ENCODE results near the gene ADGRV1.
"Not testable (repeated sequence)": the region's sequence is repeated elsewhere in the genome, so short reads cannot be mapped to it uniquely, and the experiment has no call there.

ADGRV1 gene

GRCh38 chr5:90741022-90741564 lies 182.5 kb downstream of the ADGRV1 start:
- Mint-ChIP-seq H3K4me3 (no peak overlapping the region), H3K9me3 (peaks cover 14% of the 10 kb centered on the region), H3K4me1 (no peaks in the 10 kb centered on the region), H3K27ac (no peak overlapping the region), H3K36me3 (ENCODE audit: low read depth) (peaks cover 56% of the 10 kb centered on the region), H3K27me3 (ENCODE audit: low read depth) (no peaks in the 10 kb centered on the region)
- TF ChIP-seq, protein P1, sequence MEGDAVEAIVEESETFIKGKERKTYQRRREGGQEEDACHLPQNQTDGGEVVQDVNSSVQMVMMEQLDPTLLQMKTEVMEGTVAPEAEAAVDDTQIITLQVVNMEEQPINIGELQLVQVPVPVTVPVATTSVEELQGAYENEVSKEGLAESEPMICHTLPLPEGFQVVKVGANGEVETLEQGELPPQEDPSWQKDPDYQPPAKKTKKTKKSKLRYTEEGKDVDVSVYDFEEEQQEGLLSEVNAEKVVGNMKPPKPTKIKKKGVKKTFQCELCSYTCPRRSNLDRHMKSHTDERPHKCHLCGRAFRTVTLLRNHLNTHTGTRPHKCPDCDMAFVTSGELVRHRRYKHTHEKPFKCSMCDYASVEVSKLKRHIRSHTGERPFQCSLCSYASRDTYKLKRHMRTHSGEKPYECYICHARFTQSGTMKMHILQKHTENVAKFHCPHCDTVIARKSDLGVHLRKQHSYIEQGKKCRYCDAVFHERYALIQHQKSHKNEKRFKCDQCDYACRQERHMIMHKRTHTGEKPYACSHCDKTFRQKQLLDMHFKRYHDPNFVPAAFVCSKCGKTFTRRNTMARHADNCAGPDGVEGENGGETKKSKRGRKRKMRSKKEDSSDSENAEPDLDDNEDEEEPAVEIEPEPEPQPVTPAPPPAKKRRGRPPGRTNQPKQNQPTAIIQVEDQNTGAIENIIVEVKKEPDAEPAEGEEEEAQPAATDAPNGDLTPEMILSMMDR (IDR thresholded peaks at IDR 0.05; ENCODE audit: unreplicated experiment in 3 of 3): no peak

DNA sequence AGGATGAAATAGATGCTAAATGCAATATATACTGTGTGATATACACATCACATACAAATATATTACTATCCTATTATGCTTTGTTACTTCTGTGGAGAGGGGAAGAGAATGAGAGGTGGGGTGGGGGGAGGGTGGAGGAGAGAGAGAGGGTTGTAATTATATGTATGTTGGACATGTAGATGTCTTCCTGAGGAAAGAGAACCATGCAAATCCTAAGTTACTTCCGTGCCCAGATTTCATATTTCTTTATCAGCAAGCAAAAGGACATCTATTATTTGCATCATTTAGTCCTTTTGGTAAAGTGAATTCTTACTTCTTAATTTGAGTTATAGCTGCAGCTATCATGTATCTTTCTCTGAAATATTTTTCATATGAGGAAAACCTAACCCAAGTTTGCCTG lies 187.5 kb downstream of the ADGRV1 start:
- Mint-ChIP-seq H3K4me1 (peaks cover 5% of the 10 kb centered on the region), H3K27ac (no peak overlapping the region), H3K36me3 (ENCODE audit: low read depth) (peaks cover 32% of the 10 kb centered on the region), H3K27me3 (ENCODE audit: low read depth) (no peaks in the 10 kb centered on the region), H3K4me3 (no peak overlapping the region), H3K9me3 (no peaks in the 10 kb centered on the region)
- TF ChIP-seq, protein P1 (IDR thresholded peaks at IDR 0.05; ENCODE audit: unreplicated experiment in 3 of 3): no peak

DNA sequence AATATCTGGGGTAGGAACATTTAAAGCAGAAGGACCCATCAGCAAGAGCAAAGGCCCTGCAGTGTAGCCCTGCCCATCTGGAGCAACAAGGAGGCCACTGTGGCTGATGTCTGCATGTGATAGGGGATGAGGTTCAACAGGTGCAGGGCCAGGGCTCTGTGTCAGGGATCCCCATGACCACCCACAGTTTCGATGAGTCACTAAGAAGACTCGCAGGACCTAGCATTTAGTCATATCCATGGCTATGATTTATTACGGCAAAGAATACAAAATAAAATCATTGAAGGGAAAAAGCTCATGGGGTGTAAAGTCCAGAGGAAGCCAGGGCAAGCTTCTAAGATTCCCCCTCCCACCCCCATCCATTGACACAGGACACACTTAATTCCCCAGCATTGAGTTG lies 188.6 kb downstream of the ADGRV1 start:
- Mint-ChIP-seq H3K4me3 (no peak overlapping the region), H3K27me3 (ENCODE audit: low read depth) (no peaks in the 10 kb centered on the region), H3K27ac (no peak overlapping the region), H3K4me1 (peaks cover 5% of the 10 kb centered on the region), H3K36me3 (ENCODE audit: low read depth) (peaks cover 30% of the 10 kb centered on the region), H3K9me3 (no peaks in the 10 kb centered on the region)
- TF ChIP-seq, protein P1 (IDR thresholded peaks at IDR 0.05; ENCODE audit: unreplicated experiment in 3 of 3): no peak

- TF ChIP-seq, protein P1 (IDR thresholded peaks at IDR 0.05; ENCODE audit: unreplicated experiment in 3 of 3): no peak
- H3K4me1 Mint-ChIP-seq: peaks cover 5% of the 10 kb centered on the region
- H3K4me3 Mint-ChIP-seq: no peak overlapping the region
- no peaks in the 10 kb centered on the region for H3K27me3 Mint-ChIP-seq (ENCODE audit: low read depth)
- peaks cover 25% of the 10 kb centered on the region for H3K36me3 Mint-ChIP-seq (ENCODE audit: low read depth)
- no peak overlapping the region for H3K27ac Mint-ChIP-seq
- H3K9me3 Mint-ChIP-seq: no peaks in the 10 kb centered on the region
These were observed 189.1 kb downstream of the ADGRV1 start for GRCh38 chr5:90747693-90748092.

- TF ChIP-seq, protein P1 (IDR thresholded peaks at IDR 0.05; ENCODE audit: unreplicated experiment in 3 of 3): no peak
- Mint-ChIP-seq H3K4me1 (peaks cover 5% of the 10 kb centered on the region), H3K27me3 (ENCODE audit: low read depth) (no peaks in the 10 kb centered on the region), H3K36me3 (ENCODE audit: low read depth) (peaks cover 11% of the 10 kb centered on the region), H3K27ac (no peak overlapping the region), H3K4me3 (no peak overlapping the region), H3K9me3 (no peaks in the 10 kb centered on the region)
These were observed 200.5 kb downstream of the ADGRV1 start for GRCh38 chr5:90759119-90759518.

- H3K27ac Mint-ChIP-seq: no peak overlapping the region
- TF ChIP-seq, protein P1 (IDR thresholded peaks at IDR 0.05; ENCODE audit: unreplicated experiment in 3 of 3): no peak
- H3K4me1 Mint-ChIP-seq: no peaks in the 10 kb centered on the region
- H3K27me3 Mint-ChIP-seq (ENCODE audit: low read depth): no peaks in the 10 kb centered on the region
- no peak overlapping the region for H3K4me3 Mint-ChIP-seq
- H3K36me3 Mint-ChIP-seq (ENCODE audit: low read depth): peaks cover 43% of the 10 kb centered on the region
- peaks cover 8% of the 10 kb centered on the region for H3K9me3 Mint-ChIP-seq
These were observed 209.1 kb downstream of the ADGRV1 start for GRCh38 chr5:90767710-90768109.

DNA sequence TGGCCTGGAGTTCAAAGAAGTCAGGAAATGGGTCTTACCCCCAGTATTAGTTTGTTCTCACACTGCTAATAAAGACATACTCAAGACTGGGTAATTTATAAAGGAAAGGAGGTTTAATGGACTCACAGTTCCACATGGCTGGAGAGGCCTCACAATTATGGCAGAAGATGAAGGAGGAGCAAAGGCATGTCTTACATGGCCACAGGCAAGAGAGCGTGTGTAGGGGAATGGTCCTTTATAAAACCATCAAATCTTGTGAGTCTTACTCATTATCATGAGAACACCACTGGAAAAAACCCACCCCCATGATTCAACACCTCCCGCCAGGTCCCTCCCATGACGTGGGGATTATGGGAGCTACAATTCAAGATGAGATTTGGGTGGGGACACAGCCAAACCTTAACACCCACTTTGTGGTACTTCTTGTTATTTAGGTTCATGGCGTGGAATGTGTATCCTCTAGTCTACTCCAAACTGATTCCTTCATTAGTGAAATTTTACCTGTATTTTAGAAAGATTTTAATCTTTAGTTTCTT lies 211.5 kb downstream of the ADGRV1 start:
- not testable (repeated sequence) for H3K9me3 Mint-ChIP-seq; H3K27me3 Mint-ChIP-seq (ENCODE audit: low read depth); H3K4me3 Mint-ChIP-seq; H3K4me1 Mint-ChIP-seq; H3K27ac Mint-ChIP-seq
- H3K36me3 Mint-ChIP-seq (ENCODE audit: low read depth): peaks cover 35% of the 10 kb centered on the region
